NCI-H2081 treated with DMSO at 0.1 percent for 48 hours (cell line): Measurements from ENCODE around the gene TMEM168.
"Not testable (repeated sequence)": the region's sequence is repeated elsewhere in the genome, so short reads cannot be mapped to it uniquely, and the experiment has no call there.

Experiments
- DNase-seq: peaks from one replicate; lab custom pipeline; 2025; lab: John Stamatoyannopoulos, UW

Gene TMEM168, protein sequence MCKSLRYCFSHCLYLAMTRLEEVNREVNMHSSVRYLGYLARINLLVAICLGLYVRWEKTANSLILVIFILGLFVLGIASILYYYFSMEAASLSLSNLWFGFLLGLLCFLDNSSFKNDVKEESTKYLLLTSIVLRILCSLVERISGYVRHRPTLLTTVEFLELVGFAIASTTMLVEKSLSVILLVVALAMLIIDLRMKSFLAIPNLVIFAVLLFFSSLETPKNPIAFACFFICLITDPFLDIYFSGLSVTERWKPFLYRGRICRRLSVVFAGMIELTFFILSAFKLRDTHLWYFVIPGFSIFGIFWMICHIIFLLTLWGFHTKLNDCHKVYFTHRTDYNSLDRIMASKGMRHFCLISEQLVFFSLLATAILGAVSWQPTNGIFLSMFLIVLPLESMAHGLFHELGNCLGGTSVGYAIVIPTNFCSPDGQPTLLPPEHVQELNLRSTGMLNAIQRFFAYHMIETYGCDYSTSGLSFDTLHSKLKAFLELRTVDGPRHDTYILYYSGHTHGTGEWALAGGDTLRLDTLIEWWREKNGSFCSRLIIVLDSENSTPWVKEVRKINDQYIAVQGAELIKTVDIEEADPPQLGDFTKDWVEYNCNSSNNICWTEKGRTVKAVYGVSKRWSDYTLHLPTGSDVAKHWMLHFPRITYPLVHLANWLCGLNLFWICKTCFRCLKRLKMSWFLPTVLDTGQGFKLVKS

DNA sequence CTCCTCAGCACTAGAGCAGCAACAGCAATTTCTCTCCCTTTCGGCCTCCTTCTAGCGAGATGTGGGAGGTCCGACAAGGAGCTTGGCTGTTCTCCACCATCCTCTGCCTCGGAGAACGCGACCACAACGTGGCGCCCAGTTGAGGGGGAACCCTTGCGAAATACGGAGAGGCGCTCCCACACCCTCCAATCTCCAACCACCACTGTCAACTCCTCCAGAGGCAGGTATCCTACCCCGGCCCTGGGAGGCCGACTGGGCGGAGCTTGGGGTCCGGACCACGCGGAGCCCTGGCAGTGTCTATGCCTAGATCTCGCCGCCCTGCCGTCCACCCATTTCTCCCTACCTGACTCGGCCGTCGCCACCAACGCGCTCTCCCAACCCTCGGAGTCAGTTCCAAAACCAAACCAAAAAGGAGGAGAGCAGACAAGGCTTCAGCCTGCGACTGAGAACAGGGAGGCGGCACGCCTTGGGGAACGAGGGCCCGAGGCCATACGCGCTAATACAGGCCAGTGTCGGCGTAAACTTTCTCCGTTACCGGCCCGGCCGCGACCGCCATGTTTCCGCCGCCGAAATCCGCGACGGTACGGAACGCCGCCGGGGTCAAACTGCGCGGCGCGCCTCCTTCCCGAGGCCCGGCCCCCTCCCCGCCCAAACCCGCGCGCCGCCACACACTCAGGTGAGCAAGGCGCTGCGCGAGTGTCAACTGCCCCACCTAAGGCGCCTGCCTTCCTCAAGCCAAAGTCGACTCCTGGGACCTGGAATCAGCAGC lies at the start of gene TMEM168:
TSS of gene TMEM168 (minus strand) at position 577 of the 769 bp plus-strand sequence. CDS start 5,568 bp downstream, outside the sequence.
- DNase-seq: peak; percentile 53

DNA sequence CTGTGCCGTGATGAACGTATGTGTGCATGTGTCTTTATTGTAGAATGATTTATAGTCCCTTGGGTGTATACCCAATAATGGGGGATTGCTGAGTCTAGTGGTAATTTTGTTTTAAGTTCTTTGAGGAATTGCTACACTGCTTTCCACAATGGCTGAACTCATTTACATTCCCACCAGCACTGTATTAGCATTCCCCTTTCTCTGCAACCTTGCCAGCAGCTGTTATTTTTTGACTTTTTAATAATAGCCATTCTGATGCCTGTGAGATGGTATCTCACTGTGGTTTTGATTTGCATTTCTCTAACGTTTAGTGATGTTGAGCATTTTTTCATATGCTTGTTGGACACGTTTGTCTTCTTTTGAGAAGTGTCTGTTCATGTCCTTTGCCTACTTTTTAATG lies 45.7 kb upstream of the TMEM168 start:
- not testable (repeated sequence) for DNase-seq

DNA sequence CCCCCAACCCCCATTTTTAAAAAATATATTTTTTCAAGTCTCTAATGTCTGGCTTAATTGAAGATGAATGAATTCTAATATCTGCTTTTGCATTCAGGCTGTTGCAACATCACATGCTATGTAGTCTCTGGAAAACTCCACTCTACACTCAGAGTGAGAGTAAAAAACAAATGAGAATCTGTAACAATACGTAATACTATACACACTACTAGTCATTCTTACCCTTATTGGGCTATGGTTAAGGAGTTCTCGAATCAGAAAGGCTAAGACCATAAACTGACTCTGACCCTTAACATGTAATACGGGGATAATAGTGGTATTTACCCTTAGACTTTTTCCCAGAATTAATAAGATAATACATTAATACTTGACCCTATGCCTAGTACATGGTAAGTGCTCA lies 42.9 kb upstream of the TMEM168 start:
- no peak for DNase-seq

DNA sequence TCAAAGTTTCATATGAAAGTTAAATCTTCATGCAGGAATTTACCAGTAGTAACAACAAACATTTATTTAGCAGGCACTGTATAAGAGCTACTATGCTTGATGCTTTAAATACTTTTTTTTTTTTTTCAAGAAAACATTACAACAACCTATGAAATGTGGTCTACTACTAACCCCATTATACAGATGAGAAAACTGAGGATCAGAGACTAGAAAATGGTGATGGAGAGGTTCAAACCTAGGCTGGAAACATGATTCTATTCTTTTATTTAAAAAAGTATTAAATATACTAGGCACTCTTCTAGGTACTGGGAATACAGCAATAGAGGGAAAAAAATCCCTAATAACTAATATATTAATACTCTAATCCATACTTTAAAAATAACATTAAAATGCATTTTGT lies 40.6 kb upstream of the TMEM168 start:
- no peak for DNase-seq

DNA sequence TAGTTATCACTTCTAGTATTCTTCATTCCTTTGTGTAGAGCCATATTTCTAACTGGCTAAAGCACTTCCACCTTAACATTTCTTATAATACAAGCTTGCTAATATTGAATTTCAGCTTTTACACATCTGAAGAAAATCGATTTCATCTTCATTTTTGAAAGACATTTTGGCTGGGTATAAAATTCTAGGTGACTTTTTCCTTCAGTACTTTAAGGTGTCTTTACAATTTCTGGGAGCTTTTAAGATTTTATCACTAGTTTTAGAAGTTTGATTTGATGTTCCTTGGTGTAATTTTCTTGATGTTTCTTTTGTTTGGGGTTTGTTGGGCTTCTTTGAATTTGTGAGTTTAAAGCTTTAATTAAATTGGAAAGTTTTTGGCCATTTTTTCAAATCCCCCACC lies 38.5 kb upstream of the TMEM168 start:
- DNase-seq: no peak

DNA sequence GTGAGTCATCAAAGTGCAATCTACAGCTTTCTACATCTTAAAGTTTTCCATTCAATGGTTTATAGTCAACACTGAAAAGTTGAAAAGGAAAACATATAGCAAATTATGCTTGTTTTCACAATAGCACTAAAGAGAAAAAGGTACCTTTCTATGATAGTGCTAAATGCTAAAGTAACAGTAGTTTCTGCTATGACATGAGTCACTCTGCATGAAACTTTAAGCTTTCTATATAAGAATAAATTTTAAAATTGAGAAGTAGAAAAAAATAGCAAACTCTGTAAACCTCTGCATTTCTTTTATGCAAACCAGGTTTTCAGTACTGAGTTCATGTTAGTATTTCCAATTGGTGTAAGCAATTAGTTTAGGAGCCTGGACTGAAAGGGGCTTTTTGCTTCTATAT lies 31.2 kb upstream of the TMEM168 start:
- DNase-seq: no peak

DNA sequence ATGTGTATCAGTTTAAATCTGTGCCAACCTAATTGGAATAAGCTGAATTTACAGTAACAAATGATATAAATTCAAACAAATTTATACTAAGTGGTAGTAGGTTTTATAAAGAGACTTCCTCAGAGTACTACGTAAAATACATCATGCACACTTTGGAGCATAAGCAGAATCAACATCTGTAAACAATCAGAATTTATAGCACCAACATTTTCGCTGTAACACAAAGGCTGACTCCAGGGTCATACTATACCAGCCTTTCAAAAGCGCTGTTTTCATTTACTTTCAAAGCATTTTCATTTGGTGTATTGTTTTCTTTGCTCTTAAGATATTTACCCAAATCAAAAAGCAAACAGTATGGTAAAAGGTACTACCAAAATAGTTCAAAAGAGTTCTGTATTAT lies 29.3 kb upstream of the TMEM168 start:
- no peak for DNase-seq

DNA sequence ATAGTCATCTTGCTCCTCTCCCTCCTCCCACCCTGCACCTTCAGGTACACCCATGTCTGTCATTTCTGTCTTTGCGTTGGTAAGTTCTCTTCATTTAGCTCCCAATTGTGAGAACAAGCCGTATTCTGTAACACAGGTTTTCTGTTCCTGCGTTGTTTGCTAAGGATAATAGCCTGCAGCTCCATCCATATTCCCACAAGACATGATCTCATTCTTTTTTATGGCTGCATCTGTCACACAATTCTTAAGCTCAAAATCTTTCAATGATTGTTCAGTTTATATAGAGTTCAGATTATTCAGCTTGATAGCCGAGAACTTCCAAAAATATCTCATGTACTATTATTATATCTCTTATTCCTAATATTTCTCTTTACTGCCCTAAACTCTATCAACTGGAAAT lies 16.0 kb upstream of the TMEM168 start:
- no peak for DNase-seq

DNA sequence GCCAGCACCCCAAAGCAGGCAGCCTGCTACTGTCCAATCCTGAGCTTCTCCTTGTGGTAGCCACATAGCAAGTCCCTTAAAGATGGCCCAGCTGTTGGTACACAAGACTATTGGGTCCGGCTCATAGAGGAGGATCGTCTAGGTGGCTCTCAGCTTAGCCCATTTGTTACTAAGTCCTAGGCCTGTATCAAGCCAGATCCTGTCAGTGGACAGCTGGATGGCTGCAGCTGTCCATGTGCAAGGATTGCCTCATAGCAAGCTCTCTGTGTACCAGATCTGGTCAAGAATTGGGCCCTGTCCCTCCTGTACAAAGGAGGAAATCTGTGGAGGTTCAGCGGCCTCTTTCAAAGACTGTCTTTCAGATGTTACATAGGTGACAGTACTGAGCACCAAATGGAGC lies 12.2 kb upstream of the TMEM168 start:
- no peak for DNase-seq

DNA sequence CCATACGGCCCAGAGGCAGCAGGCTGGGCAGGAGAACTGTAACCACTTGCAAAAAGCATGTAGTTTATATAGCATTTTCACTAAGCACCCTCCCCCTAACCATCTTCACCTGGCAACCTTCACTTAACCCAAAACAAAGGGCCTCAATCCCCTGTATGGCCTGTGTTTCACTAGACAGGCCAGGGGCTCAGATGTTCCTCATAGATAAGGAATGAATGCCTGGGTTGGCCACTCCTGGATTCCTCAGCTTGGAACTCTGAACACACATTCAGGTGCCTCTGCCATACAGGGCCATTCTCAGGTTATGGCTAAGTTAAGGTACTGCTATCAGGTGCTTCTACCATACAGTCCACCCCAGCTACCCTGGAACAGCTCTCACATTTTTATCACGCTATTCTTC lies 10.3 kb upstream of the TMEM168 start:
- DNase-seq: no peak

DNA sequence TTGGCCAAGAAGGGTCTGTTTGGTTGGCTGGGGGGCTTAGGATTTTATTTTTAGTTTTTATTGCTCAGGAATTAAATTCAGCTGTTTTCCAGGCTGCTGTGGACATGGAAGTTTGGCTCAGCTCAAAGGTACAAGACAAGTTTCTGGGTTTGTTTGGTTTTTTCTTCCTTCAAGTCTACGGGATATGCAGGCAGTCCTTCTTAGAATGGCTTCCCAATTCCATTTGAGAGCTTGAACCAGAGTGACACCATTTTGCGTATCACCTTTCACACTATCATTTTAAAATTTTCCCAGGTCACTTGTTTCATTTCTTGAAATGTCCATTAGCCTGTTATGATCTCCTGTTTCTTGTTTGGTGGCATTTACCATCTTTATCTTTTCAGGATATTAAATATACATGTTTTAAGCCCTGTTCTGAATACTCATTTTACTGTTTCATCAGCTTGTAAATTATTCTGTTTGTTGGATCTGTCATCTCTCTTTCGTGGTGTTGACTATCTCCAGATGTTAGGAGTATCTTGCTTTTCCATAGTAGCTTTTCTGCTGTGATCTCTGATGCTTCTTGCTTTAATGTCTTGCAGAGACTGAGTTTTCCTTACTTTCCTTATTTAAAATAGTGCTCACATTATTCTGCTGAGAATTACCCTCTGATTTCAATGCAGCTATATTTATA lies 9.4 kb upstream of the TMEM168 start:
- DNase-seq: no peak

DNA sequence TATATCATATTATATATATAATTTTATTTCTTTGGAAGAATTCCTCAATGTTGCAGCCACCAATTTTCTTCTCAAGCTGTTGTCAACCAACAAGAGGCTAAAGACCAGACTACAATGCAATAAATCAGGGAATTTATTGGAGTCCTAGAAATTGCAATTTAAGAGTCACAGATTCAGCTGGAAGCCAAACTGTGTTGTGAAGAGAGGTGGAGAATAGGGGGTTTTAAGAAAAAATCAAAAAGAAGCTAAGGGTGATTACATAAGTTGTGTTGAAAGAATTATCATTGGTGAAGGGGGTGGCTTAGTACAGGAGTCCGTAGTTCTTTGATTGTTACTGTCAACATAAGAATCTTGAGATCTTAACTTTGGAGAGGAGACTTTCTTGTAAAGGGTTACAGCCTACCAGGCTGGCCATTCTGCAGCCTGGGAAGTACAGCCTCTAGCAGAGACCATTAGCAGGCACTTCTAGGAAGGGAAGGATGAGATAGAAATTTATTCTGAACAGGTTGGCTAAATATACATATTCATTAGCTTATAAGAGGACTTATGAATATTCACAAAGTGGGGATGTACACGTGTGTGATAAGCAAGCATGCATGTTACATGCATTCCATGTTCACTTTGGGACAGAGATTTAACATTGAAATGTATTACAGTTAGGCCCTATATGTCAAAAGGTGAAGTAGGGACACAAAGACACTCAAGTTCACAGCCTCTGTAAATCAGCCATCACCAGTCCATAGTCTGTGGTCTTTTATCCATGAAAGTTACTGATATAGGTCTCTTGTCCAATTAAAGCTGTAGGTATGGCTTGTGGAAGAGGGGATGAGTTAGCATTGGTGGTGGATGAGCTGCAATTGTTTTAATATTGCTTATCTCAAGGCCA lies 8.3 kb upstream of the TMEM168 start:
- DNase-seq: no peak

DNA sequence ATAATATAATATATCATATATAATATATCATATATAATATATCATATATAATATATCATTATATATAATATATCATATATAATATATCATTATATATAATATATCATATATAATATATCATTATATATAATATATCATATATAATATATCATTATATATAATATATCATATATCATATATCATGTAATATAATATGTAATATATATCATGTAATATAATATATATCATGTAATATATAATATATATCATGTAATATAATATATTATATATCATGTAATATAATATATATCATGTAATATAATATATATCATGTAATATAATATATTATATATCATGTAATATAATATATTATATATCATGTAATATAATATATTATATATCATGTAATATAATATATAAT lies 6.4 kb upstream of the TMEM168 start:
- DNase-seq: not testable (repeated sequence)

DNA sequence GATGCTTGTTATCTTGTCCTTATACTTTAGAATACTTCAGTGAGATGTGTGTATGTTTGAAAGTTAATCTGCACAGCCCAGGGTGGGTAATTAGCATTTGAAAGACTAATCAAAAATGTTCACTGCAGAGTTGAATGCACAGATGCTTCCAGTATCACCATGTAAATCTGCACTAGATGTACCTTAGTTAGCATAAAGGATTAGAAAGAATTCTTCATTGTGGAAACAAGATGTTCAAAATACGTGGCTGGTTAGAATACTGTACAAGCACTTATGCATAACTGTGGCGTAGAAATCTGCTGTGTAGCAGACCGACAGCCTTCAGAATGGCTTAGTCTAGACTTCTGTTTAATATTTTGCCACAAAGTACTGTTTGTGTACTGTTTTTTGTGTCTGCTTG lies 2.2 kb upstream of the TMEM168 start:
- no peak for DNase-seq

DNA sequence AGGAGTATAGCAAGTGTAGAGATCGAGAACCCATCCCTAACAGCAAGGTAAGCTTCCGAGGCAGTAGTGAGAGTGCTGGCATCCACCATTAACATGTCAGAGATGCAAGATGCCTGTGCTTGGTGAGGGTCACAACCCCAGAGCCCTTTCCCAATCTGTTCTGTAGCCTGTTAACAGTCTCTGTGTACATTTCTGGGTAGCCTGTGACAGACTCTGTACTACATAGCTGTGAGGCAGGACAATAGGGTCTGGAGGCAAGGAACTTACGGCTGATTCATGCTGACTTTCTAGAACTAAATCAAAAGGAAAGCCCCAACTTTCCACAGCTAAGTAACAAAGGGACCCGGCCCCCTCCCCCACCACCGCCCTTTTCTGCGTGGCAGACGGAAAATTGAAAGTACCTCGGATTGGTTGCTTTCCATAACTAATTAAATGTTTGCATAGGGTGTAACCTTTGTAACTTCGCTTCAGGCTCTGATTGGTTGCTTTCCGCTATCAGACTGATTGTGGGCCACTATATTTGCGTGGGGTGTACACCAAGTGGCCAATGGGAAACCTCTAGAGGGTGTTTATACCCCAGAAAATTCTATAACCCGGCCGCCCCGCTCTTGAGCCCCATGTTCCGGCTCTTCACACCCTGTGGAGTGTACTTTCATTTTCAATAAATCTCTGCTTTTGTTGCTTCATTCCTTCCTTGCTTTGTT lies 1.4 kb upstream of the TMEM168 start:
- no peak for DNase-seq

DNA sequence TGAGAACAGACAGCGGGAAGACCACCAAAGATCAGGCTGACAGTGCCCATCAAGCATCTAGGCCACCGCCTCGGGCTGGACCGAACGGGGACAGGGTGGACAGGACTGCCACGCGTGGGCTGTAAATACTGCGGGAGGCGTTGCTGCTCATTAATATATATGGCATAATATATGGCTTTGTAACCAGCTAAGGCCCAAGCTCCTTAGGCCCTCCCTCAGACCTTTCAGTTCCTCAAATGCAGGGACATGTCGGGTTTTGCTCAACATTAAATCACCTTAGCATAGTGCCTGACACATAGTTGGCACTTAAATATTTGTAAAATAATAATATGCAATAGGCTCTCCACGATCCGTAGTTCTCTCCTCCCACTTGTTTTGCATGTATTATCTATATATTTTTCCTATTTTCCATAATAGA lies 402 bp upstream of the TMEM168 start:
- no peak for DNase-seq

DNA sequence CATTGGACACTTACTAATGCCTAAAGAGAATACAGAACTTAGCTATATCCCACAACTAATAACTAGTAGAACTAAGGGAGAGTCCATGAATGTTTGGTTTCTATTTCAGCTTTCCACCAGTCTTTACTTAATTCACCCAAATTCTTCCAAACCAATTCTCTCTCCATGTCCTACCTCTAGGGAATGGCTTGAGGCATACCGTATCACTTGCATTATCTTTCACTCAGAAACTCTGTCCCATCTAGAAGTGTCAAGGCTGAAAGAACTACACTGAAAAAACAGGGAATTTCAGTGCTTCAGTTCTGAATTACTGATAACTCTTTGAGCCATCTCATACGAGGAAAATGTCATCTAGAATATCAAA lies 758 bp downstream of the TMEM168 start:
- no peak for DNase-seq

DNA sequence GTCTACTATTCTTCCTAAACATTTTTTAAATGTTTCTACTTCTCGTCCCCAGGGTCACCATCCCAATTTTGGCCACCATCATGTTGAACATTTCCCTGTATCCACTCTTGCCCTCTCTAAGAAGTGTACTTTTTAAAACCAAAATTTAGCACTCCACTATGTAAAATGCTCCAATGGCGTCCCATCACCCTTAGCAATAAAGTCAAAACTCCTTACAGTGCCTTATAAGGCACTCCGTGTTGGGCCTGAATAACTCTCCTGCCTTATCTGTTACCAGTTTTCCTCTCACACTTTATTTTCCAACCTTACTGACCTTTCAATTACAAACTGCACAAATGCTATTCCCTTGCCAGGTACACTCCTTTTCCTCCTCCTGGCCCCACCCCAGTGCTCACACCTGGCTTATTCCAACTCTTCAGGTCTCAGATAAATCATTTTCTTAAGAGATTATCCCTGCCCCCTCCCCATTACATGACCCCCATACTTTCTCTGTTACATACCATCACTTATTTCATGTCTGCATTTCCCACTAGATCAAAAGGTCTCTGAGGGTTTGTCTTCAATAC lies 1.3 kb downstream of the TMEM168 start:
- no peak for DNase-seq

DNA sequence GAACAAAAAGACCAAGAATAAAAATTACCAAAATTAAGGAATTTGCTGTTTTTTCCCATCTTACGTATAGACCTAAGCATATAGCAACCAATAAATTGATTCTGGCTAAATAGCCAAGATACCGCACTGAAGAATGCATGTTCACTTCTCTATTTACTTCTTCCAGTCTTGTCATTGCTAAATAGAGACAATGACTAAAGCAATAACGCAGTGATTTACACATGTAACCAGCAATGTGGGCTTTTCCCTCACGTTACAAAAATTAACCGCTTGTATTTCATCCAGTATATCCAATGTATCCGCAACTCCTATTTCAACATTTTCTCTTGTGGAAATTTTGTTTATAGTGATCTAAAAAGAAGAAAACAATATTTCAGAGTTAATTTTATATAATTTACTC lies 5.6 kb downstream of the TMEM168 start:
- no peak for DNase-seq

DNA sequence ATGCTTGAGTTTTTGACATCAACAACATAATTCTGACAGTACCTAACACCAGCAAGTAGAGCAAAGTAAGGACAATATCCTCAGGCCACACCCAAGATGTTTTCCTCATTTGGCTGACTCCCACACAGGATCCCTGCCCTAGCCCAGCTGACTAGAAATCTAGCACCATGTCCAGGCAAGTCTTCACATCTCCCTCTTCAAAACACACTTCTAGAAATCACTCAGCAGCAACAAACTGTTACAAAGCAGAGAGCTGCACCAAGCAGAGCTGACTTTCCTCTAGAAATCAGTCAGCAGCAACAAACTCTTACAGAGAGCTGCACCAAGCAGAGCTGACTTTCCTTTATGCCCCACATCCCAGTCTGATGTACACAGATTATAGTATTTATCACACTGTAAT lies 7.7 kb downstream of the TMEM168 start:
- no peak for DNase-seq
